ENCODE results near the gene CDC25A. TPM values are rescaled to one million over a fixed set of nuclear protein-coding genes. Genes with fewer than 3 reads are reported as not detected.

The CDC25A gene
- total RNA-seq, 2 donors from 2014 or later: 0.33 TPM; not detected in 1

GRCh38 chr3:48184299-48184698, 3.9 kb downstream of the CDC25A start:
- WGBS, 2 donors: 70 to 80% methylated on average over 2 of the region's 2 CpGs
- Histone ChIP-seq H3K27me3 (no peaks in the 10 kb centered on the region), H3K4me1 (peaks cover 15% of the 10 kb centered on the region), H3K9me3 (no peaks in the 10 kb centered on the region), H3K4me3 (no peak overlapping the region), H3K27ac (no peak overlapping the region), H3K36me3 (replicated peaks in 1 of 2; ENCODE audit: insufficient read depth in 1 of 2, low read depth in 2 of 2) (no peaks in the 10 kb centered on the region)
- TF ChIP-seq CTCF (IDR thresholded peaks at IDR 0.05) (no peak), POLR2A (IDR thresholded peaks at IDR 0.05) (no peak)
- no peak for ATAC-seq
- DNase-seq: no peak
- intact Hi-C loops (cut with DNase I): no loop called here

- 88 to 90% methylated on average over 5 of the region's 5 CpGs for WGBS, 2 donors
- DNase-seq (no peak), ATAC-seq (no peak)
- no peaks in the 10 kb centered on the region for H3K36me3 ChIP-seq (replicated peaks in 1 of 2; ENCODE audit: insufficient read depth in 1 of 2, low read depth in 2 of 2)
- intact Hi-C loops (cut with DNase I): no loop called here
- H3K27ac ChIP-seq: no peak overlapping the region
- no peak overlapping the region for H3K4me3 ChIP-seq
- no peaks in the 10 kb centered on the region for H3K9me3 ChIP-seq
- TF ChIP-seq POLR2A (IDR thresholded peaks at IDR 0.05) (no peak), CTCF (IDR thresholded peaks at IDR 0.05) (no peak)
- no peaks in the 10 kb centered on the region for H3K4me1 ChIP-seq
- H3K27me3 ChIP-seq: no peaks in the 10 kb centered on the region
These were observed 7.5 kb downstream of the CDC25A start for GRCh38 chr3:48180531-48181253.

- no peak for DNase-seq
- no peaks in the 10 kb centered on the region for H3K9me3 ChIP-seq
- TF ChIP-seq CTCF (IDR thresholded peaks at IDR 0.05) (no peak), POLR2A (IDR thresholded peaks at IDR 0.05) (no peak)
- no peak overlapping the region for H3K4me3 ChIP-seq
- H3K27me3 ChIP-seq: no peaks in the 10 kb centered on the region
- ATAC-seq: no peak
- no peak overlapping the region for H3K27ac ChIP-seq
- H3K4me1 ChIP-seq: no peaks in the 10 kb centered on the region
- intact Hi-C loops (cut with DNase I): no loop called here
- no peaks in the 10 kb centered on the region for H3K36me3 ChIP-seq (replicated peaks in 1 of 2; ENCODE audit: insufficient read depth in 1 of 2, low read depth in 2 of 2)
- 93 to 96% methylated on average over 5 of the region's 5 CpGs for WGBS, 2 donors
These were observed 8.2 kb downstream of the CDC25A start for GRCh38 chr3:48180021-48180420.

GRCh38 chr3:48178072-48178471, 10.1 kb downstream of the CDC25A start:
- ATAC-seq (no peak), DNase-seq (no peak)
- Histone ChIP-seq H3K27ac (no peak overlapping the region), H3K4me1 (no peaks in the 10 kb centered on the region), H3K36me3 (replicated peaks in 1 of 2; ENCODE audit: insufficient read depth in 1 of 2, low read depth in 2 of 2) (no peaks in the 10 kb centered on the region), H3K4me3 (no peak overlapping the region), H3K27me3 (no peaks in the 10 kb centered on the region), H3K9me3 (no peaks in the 10 kb centered on the region)
- TF ChIP-seq CTCF (IDR thresholded peaks at IDR 0.05) (no peak), POLR2A (IDR thresholded peaks at IDR 0.05) (no peak)
- 91 to 96% methylated on average over 2 of the region's 2 CpGs for WGBS, 2 donors
- intact Hi-C loops (cut with DNase I): no loop called here

GRCh38 chr3:48157950-48158376, 30.3 kb downstream of the CDC25A start:
- 61 to 68% methylated on average over 5 of the region's 5 CpGs for WGBS, 2 donors
- Histone ChIP-seq H3K27ac (no peak overlapping the region), H3K36me3 (replicated peaks in 1 of 2; ENCODE audit: insufficient read depth in 1 of 2, low read depth in 2 of 2) (no peaks in the 10 kb centered on the region), H3K27me3 (no peaks in the 10 kb centered on the region), H3K4me1 (no peaks in the 10 kb centered on the region), H3K9me3 (no peaks in the 10 kb centered on the region), H3K4me3 (no peak overlapping the region)
- DNase-seq: peak; percentile 55 to 63 (median 60)
- intact Hi-C loops (cut with DNase I): loop anchor here (10.0 kb wide), 2 partner anchors 173 to 333 kb away; no protein-coding TSS in a partner anchor
- peak; percentile 25 to 66 (median 50) for TF ChIP-seq CTCF (IDR thresholded peaks at IDR 0.05)
- no peak for TF ChIP-seq POLR2A (IDR thresholded peaks at IDR 0.05)
- ATAC-seq: peak; percentile 68

All from body of pancreas (tissue), 4 donors.